GM12878 (cell line): ENCODE results near the gene ACACA.

Source experiments
- CBX5 ChIP-seq: sonication (generic); IDR thresholded peaks from 2 replicates; pipeline ENCODE4 v1.6.1; 2016; ENCODE audit warnings: low read depth, moderate library complexity, mild to moderate bottlenecking, inconsistent platforms
- CTCF ChIP-seq, 3 experiments: IDR thresholded peaks in 2 of 3; conservative IDR thresholded peaks in 1 of 3; 2 replicates each; pipeline ENCODE4 v1.5.1; 2011; ENCODE audit warnings: low read depth in 3 of 3, low read length in 3 of 3, mild to moderate bottlenecking in 3 of 3, control low read depth in 2 of 3, moderate library complexity in 2 of 3, inconsistent platforms in 1 of 3, mixed read lengths in 1 of 3; ENCODE audit not compliant: control insufficient read depth in 2 of 3, insufficient read depth in 1 of 3; ENCODE audit errors: extremely low read depth in 1 of 3
- ELK1 ChIP-seq: IDR thresholded peaks from 2 replicates; pipeline ENCODE4 v1.6.1; 2012; ENCODE audit warnings: low read depth, low read length, improper control_type of control experiment
- POLR2A ChIP-seq: IDR thresholded peaks from 2 replicates; pipeline ENCODE4 v1.6.1; 2011; ENCODE audit warnings: low read depth, mild to moderate bottlenecking, low read length
- ZBTB33 ChIP-seq: fragments of 450-650 bp; IDR thresholded peaks from 2 replicates; pipeline ENCODE4 v1.6.1; 2017; ENCODE audit warnings: mild to moderate bottlenecking

- no peak for TF ChIP-seq ZBTB33
- TF ChIP-seq CTCF (IDR thresholded peaks at IDR 0.05 in 2 of 3, conservative IDR thresholded peaks at IDR 0.05 in 1 of 3; ENCODE audit: control insufficient read depth in 2 of 3, extremely low read depth in 1 of 3, insufficient read depth in 1 of 3, low read depth in 3 of 3, low read length in 3 of 3) = no peak
- TF ChIP-seq POLR2A = no peak
- TF ChIP-seq CBX5 = no peak
- no peak for TF ChIP-seq ELK1
Measured at GRCh38 chr17:37322106-37322505, 84.5 kb downstream of the ACACA start.
